Activated T-cell treated with anti-CD3 and anti-CD28 coated beads for 24 hours (primary cell): ENCODE measurements around the gene IFI27L2.

Source experiments
- DNase-seq: peaks from one replicate; pipeline ENCODE4 v3.0.0-alpha.2; 2020; ENCODE audit warnings: low read depth

IFI27L2 gene

DNA sequence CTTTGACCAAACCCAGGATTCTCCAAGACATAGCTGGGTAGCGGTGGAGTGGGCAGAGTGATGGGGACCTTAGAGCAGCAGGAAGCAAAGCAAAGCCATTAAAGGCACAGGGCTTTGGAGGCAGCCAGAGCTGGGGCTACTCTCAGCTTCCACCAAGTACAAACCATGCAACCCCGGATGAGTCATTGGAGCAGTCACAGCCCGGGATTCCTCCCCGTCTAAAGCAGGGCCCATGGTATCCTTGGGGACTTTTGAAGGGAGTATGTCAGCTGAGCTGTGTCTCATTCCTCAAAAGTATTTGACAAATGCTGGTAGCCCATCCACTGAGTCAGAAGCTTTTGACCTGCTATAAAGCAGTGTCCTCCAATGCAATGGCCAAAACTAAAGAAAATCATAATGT lies 28.6 kb downstream of the IFI27L2 start:
- DNase-seq, result no peak

DNA sequence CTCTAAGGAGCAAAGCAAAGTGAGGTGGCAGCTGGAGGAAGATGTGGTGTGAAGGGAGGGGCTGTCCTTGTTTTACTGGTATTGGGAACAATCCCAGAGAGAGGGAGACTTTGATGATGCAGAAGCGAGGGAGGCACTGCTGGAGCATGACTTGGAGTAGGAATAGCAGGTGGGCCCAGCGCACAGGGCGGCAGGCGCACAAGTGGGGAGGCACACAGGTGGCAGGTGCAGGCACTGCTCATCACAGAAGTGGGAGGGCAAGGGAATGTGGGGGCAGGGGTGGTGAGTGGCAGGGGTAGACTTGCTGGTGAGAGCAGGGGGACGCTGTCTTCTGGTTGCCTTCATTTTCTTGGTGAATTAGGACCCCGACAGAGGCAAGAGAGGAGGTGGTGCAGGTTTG lies 30.4 kb downstream of the IFI27L2 start:
- no peak for DNase-seq

DNA sequence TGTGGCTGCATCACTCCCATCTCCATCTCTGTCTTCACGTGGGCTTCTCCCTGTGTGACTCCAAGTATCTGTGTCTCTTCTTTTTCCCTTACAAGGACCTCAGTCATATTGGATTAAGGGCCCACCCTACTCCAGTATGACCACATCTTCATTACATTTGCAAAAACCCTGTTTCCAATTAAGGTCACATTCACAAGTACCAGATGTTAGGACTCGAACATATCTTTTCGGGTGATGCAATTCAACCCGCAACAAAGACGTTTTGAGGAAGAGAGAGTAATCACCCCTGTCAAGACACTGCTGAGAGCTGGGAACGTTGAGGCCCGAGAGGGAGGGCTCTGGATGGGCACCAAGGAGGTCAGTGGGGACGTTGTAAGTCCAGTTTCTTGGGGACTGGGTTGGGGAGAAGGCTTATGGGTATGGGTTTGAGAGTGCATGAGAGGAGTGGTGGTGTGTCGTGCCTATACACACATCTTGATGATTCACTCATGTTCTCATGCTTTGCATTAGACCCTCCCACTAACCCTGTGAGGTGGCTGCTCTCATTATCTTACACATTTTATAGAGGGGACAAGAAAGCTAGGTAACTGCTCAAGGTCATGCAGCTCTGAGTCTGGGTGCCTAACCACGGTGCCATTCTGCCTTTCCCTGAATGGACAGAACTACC lies 30.9 kb downstream of the IFI27L2 start:
- no peak for DNase-seq

DNA sequence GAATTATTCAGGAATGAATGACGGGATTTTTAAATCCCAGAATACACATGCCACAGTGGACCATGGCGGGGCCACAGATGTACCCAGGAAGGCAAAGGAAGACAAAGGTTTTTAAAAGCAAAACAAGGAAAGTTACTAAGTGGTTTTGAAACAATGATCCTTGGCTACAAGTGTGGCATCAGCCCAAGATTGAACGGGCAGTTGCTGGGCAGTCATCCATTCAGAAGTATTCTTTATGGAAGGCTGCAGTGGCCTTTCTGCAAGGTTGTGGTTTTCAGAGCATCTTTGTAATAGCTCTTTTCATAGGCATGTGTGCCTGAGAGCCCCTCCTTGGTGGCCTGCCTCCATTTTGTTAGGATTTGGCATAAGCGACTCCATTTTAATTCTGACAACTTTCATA lies 32.3 kb downstream of the IFI27L2 start:
- DNase-seq, result no peak

DNA sequence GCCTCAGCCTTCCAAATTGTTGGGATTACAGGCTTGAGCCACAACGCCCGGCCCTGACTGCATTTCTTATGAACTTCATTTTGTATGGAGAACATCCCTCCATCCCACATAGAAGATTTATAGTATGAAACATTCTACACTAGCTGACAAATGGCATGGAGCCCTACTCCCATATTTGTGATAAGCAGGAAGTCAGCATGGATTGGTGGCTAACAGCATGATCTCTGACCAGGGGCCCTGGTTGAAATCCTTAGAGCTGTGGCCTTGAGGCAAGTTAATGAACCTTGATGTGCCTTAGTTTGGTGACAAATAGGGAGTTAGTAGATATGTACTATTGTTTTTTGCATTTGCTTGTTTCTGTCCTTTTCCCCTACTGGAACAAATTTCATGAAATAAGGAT lies 36.0 kb downstream of the IFI27L2 start:
- no peak for DNase-seq

DNA sequence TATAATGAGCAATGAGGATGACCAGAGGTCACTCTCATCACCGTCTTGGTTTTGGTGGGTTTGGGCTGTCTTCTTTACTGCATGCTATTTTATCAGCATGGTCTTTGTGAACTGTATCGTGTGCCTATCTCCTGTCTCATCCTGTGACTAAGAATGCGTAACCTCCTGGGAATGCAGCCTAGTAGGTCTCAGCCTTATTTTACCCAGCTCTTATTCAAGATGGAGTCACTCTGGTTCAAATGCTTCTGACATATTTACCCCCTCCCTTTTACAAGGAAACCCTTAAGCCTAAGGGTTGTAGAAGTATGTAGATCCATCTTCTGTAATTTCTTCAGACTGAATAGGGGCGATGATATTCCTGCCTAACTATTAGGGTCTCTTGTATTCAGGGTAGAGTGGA lies 39.9 kb downstream of the IFI27L2 start:
- DNase-seq, result no peak

DNA sequence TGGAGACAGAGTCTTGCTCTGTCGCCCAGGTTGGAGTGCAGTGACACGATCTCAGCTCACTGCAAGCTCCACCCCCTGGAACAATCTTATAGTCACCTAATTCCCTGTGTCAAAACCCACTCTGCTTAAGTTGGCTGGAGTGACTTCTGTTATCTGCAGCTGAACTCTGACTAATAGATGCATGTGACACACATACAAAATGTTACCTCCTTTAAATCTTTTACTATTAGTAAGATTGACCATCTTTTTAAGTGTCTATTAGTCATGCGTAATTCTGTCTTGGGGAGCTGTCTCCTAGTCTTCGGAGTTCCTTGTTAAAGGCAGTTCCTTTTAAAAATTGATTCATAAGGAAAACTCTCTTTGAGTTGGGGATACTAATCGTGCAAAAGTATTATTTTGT lies 40.9 kb downstream of the IFI27L2 start:
- no peak for DNase-seq

DNA sequence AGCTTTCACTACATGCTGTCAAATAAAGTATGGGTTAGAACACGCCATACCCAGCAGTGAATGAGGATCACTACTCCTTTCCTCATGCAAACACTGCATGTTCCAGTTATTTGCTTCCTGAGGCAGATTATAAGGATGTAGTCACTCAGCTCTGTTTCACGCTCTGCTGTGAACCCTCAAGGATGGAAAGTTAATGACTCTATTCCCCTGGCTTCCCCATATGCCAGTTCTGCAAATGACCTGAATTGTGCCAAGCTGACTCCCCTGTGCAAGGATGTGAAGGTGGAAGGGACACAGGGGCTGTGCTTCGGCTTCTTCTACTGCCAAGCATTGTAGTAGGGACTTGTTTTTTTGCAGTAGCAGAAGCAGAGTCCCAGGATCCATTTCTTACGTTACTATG lies 41.5 kb downstream of the IFI27L2 start:
- DNase-seq, result no peak

DNA sequence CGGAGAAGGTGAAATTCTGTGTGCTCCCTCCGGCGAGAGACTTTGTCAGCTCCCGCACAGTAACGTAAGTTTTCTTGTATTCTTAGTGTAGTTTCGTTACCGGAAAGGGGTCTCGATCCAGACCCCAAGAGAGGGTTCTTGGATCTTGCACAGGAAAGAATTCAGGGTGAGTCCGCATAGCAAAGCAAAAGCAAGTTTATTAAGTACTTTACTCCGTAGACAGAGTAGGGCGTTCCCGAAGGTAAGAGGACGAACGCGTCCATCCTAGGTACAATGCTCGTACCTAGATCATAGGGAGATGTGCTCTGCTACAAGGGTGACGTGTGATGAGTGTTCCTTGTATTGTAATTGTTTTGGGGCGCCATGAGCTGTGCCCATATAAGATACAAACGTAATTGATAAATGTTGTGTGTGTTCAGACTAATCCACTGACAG lies 48.0 kb downstream of the IFI27L2 start:
- DNase-seq, result no peak

DNA sequence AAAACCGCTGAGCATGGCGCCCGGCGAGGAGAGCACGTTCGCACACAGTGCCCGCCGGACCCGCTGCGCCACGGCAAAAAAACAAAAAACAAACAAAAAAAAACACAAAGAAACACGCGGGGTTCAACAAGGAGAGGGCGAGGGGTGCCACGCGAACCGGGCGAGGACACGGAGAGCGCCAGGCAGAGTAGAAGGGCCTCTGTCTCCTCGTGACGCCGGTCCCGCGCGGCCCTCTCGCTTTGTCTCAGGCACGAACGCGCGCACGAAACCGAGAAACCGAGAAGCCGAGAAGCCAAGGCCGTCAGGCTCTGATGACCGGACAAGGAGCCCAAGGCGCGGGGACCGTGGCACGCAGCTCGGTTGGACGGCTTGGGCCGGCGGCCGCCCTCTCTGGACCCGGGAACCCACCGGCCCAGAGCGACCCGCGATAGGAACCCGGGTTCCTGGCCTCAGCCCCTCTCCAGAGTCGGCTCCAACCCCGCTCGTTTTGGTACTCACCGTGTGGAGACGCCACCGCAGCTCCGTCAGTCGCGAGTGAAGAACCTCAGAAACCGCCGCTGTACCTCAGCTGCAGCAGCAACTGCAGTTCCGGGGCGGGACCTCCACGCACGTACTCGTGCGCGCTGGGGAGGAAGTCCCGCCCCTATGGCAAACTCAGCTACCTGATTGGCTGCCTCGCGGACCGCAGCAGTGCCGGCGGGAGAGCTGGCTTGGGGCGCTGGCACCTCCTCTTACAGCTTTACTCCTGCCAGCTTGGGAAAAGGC lies 48.6 kb downstream of the IFI27L2 start, which contains the start of the genes DDX24 and IFI27L1:
Gene DDX24, minus strand, starts transcription at position 582 of the 765 bp plus-strand sequence. CDS start 1,460 bp downstream, outside the sequence.
Gene IFI27L1, plus strand, starts transcription at position 690 of the 765 bp plus-strand sequence. CDS start 15,628 bp downstream, outside the sequence.
- DNase-seq, result peak; percentile 95

DNA sequence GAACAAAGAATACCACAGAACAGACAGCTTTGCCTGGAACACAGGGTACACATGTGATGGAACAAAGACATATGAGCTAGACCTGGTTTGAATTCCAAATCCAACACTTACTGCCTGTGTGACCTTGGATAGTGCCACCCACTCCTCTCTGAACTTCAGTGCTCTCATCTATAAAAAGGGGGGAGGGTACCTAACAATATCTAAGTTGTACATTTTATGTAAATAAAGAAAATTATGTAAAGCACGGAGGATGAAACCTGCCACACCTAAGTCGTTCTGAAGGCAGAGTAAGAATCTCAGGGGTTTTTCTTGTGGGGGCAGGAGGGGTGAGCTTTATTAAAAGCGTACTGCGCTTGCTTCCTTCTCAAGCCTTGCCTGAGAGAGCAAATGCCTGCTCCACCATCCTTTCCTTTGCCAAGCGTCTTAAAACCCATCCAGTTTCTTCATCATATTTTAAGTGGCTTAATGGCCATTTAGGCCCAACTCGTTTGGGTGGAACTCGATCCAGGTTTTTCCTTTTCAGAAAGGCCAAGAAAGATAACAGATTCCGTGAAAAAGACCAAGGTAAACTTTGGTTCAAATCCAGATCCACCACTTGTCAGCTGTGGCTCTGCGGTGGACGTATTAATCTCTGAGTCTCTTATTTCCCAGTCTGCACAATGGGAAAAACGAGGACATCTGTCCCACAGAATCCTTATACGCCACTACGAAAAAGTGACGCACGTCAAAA lies 49.3 kb downstream of the IFI27L2 start:
- DNase-seq, result no peak

DNA sequence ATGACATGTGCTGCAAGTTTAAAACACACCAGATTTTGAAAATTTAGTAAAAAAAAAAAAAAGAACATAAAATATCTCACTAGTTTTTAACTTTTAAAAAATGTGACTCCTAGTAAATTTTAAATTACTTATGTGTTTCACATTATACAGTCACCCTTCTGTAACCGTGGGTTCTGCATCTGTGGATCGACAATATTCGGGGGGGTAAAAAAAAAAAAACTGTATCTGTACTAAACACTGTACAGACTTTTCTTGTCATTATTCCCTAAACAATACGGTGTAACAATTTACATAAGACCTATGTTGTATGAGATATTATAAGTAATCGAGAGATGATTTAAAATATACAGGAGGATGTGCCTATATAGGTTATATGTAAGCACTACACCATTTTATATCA lies 51.6 kb downstream of the IFI27L2 start:
- DNase-seq, result no peak
